Smooth muscle cell (in vitro differentiated cells): ENCODE measurements around the gene EPHB1. TPM values are rescaled to one million over a fixed set of nuclear protein-coding genes. Genes with fewer than 3 reads are reported as not detected.

Experiments used
- DNase-seq: peaks from one replicate; lab custom pipeline; 2025; ENCODE audit not compliant: unreplicated experiment; lab: John Stamatoyannopoulos, UW
- H2AFZ ChIP-seq: fragments of 200-600 bp; sonication (generic); 2 replicates; pipeline ENCODE4 v1.6.0; 2016; ENCODE audit warnings: antibody characterized with exemption, low read depth, mild to moderate bottlenecking
- H3F3A ChIP-seq: fragments of 200-600 bp; sonication (generic); 2 replicates; pipeline ENCODE4 v1.6.0; 2017; ENCODE audit warnings: antibody characterized with exemption, low read depth
- H3K27ac ChIP-seq: fragments of 200-600 bp; sonication (generic); 2 replicates; pipeline ENCODE4 v1.5.1; 2016; ENCODE audit warnings: low read depth, mild to moderate bottlenecking
- H3K27me3 ChIP-seq: fragments of 200-600 bp; sonication (generic); 2 replicates; pipeline ENCODE4 v1.6.1; 2016; ENCODE audit warnings: low read depth, mild to moderate bottlenecking
- H3K36me3 ChIP-seq: fragments of 200-600 bp; sonication (generic); 2 replicates; pipeline ENCODE4 v1.5.1; 2016; ENCODE audit warnings: low read depth
- H3K4me1 ChIP-seq: fragments of 200-600 bp; sonication (generic); 2 replicates; pipeline ENCODE4 v1.5.1; 2016; ENCODE audit warnings: low read depth
- H3K4me2 ChIP-seq: fragments of 200-600 bp; sonication (generic); 2 replicates; pipeline ENCODE4 v1.6.0; 2016; ENCODE audit warnings: mild to moderate bottlenecking
- H3K4me3 ChIP-seq: fragments of 200-600 bp; sonication (generic); 2 replicates; pipeline ENCODE4 v1.5.1; 2016; ENCODE audit warnings: mild to moderate bottlenecking
- H3K79me2 ChIP-seq: fragments of 200-600 bp; sonication (generic); 2 replicates; pipeline ENCODE4 v1.6.0; 2016; ENCODE audit warnings: low read depth, mild to moderate bottlenecking
- H3K9ac ChIP-seq: fragments of 200-600 bp; sonication (generic); 2 replicates; pipeline ENCODE4 v1.6.0; 2016; ENCODE audit warnings: low read depth
- H3K9me3 ChIP-seq: fragments of 200-600 bp; sonication (generic); replicated peaks from 2 replicates; pipeline ENCODE4 v1.5.1; 2016; ENCODE audit warnings: low read depth
- H4K20me1 ChIP-seq: fragments of 200-600 bp; sonication (generic); 2 replicates; pipeline ENCODE4 v1.6.0; 2016; ENCODE audit warnings: low read depth
- CTCF ChIP-seq: fragments of 200-600 bp; sonication (generic); IDR thresholded peaks from 2 replicates; pipeline ENCODE4 v1.5.1; 2017; ENCODE audit warnings: borderline replicate concordance, mild to moderate bottlenecking, antibody characterized with exemption; ENCODE audit not compliant: insufficient read depth, poor library complexity, severe bottlenecking
- WGBS: methylation state at CpG from one replicate; pipeline ENCODE4 v1.1.7; 2016; ENCODE audit warnings: low lambda C conversion rate; 5-methylcytosine and 5-hydroxymethylcytosine counted together
- polyA plus RNA-seq: library from polyadenylated mRNA; unstranded; fragments of >200 nt; fragmentation: Nextera tagmentation; extraction: Ambion mirVana; gene quantifications from 2 replicates; pipeline ENCODE4 v1.2.1, GENCODE V29; 2016
- total RNA-seq: library from RNA; depleted of rRNA; stranded (reverse); fragments of >200 nt; gene quantifications from 2 replicates; pipeline ENCODE4 v1.2.3, GENCODE V29; 2014

The EPHB1 gene
- total and polyA plus RNA-seq, 2 experiments from 2014 or later, result 2.5 to 2.6 TPM

GRCh38 chr3:134898181-134898754 is 103.2 kb downstream of the EPHB1 start:
- no peaks in the 10 kb centered on the region for H3K4me1 ChIP-seq
- H3K9ac ChIP-seq, result no peak overlapping the region
- no peak overlapping the region for H3K27ac ChIP-seq
- no peak overlapping the region for H3K4me3 ChIP-seq
- TF ChIP-seq CTCF, result no peak
- no peaks in the 10 kb centered on the region for H3K79me2 ChIP-seq
- DNase-seq, result no peak
- no peaks in the 10 kb centered on the region for H4K20me1 ChIP-seq
- no peaks in the 10 kb centered on the region for H3F3A ChIP-seq
- H3K36me3 ChIP-seq, result no peaks in the 10 kb centered on the region
- 93% methylated on average over 7 of the region's 7 CpGs for WGBS
- no peak overlapping the region for H3K4me2 ChIP-seq
- no peak overlapping the region for H2AFZ ChIP-seq
- peaks cover 6% of the 10 kb centered on the region for H3K27me3 ChIP-seq
- no peaks in the 10 kb centered on the region for H3K9me3 ChIP-seq

GRCh38 chr3:134899786-134900185 is 104.7 kb downstream of the EPHB1 start:
- DNase-seq, result no peak
- no peak overlapping the region for H2AFZ ChIP-seq
- no peak overlapping the region for H3K4me2 ChIP-seq
- H3K27me3 ChIP-seq, result no peaks in the 10 kb centered on the region
- H3K9ac ChIP-seq, result no peak overlapping the region
- TF ChIP-seq CTCF, result no peak
- H3K4me1 ChIP-seq, result no peaks in the 10 kb centered on the region
- H3F3A ChIP-seq, result no peaks in the 10 kb centered on the region
- no peaks in the 10 kb centered on the region for H3K9me3 ChIP-seq
- no peaks in the 10 kb centered on the region for H4K20me1 ChIP-seq
- no peaks in the 10 kb centered on the region for H3K36me3 ChIP-seq
- H3K27ac ChIP-seq, result no peak overlapping the region
- no peaks in the 10 kb centered on the region for H3K79me2 ChIP-seq
- no peak overlapping the region for H3K4me3 ChIP-seq
- WGBS, result 100% methylated on average over 1 of the region's 1 CpG

GRCh38 chr3:134900482-134900881 is 105.4 kb downstream of the EPHB1 start:
- 89% methylated on average over 1 of the region's 1 CpG for WGBS
- H3F3A ChIP-seq, result no peaks in the 10 kb centered on the region
- DNase-seq, result no peak
- no peaks in the 10 kb centered on the region for H3K4me1 ChIP-seq
- H3K4me2 ChIP-seq, result no peak overlapping the region
- no peaks in the 10 kb centered on the region for H3K27me3 ChIP-seq
- H3K79me2 ChIP-seq, result no peaks in the 10 kb centered on the region
- H3K27ac ChIP-seq, result no peak overlapping the region
- H3K9me3 ChIP-seq, result no peaks in the 10 kb centered on the region
- H4K20me1 ChIP-seq, result no peaks in the 10 kb centered on the region
- H2AFZ ChIP-seq, result no peak overlapping the region
- no peaks in the 10 kb centered on the region for H3K36me3 ChIP-seq
- H3K4me3 ChIP-seq, result no peak overlapping the region
- TF ChIP-seq CTCF, result no peak
- H3K9ac ChIP-seq, result no peak overlapping the region

- Histone ChIP-seq H3F3A (no peaks in the 10 kb centered on the region), H3K27ac (no peak overlapping the region), H3K4me3 (no peak overlapping the region), H3K27me3 (no peaks in the 10 kb centered on the region), H3K79me2 (no peaks in the 10 kb centered on the region), H3K4me1 (no peaks in the 10 kb centered on the region), H2AFZ (no peak overlapping the region), H4K20me1 (no peaks in the 10 kb centered on the region), H3K4me2 (no peak overlapping the region), H3K9me3 (no peaks in the 10 kb centered on the region), H3K36me3 (no peaks in the 10 kb centered on the region), H3K9ac (no peak overlapping the region)
- no peak for DNase-seq
- no peak for TF ChIP-seq CTCF
- WGBS, result 91% methylated on average over 2 of the region's 2 CpGs
Observed at GRCh38 chr3:134901461-134901860, 106.4 kb downstream of the EPHB1 start.
